KBM-7 (cell line): ENCODE results near the gene ZNF384.

Experiments
- DNase-seq: peaks from one replicate; pipeline ENCODE4 v3.0.0-alpha.2; 2015
- in situ Hi-C: fragments of 300-500 bp; cut with MboI; formaldehyde crosslinking; loops from 2 replicates; pipeline ENCODE4 v1.14.3; 2020; ENCODE audit warnings: low sequenced_read_pairs, low pct_unique_long_range_greater_than_20kb, mixed read lengths

Gene ZNF384

GRCh38 chr12:6664902-6665301 is 24.3 kb downstream of the ZNF384 start:
- in situ Hi-C loops, result no loop called here
- no peak for DNase-seq

GRCh38 chr12:6662906-6663742 is 26.1 kb downstream of the ZNF384 start, which contains the start of gene ING4:
TSS of gene ING4 (minus strand) at chr12:6663119. CDS start at chr12:6663101, 18 bp downstream.
- in situ Hi-C loops, result no loop called here
- peak; percentile 100 for DNase-seq

- in situ Hi-C loops, result no loop called here
- DNase-seq, result no peak
Measured at GRCh38 chr12:6662602-6662905, 26.6 kb downstream of the ZNF384 start.

GRCh38 chr12:6653987-6654386 is 35.2 kb downstream of the ZNF384 start:
- no peak for DNase-seq
- in situ Hi-C loops, result no loop called here

GRCh38 chr12:6653342-6653741 is 35.8 kb downstream of the ZNF384 start:
- in situ Hi-C loops, result no loop called here
- DNase-seq, result no peak

GRCh38 chr12:6652391-6652790 is 36.8 kb downstream of the ZNF384 start:
- in situ Hi-C loops, result no loop called here
- DNase-seq, result no peak

GRCh38 chr12:6650832-6651231 is 38.3 kb downstream of the ZNF384 start:
- in situ Hi-C loops, result no loop called here
- no peak for DNase-seq

- in situ Hi-C loops, result no loop called here
- no peak for DNase-seq
Measured at GRCh38 chr12:6647083-6647604, 42.0 kb downstream of the ZNF384 start, which contains the start of gene ACRBP. TSS of gene ACRBP (minus strand) at chr12:6647432. CDS start at chr12:6647366, 66 bp downstream.

GRCh38 chr12:6646276-6647082 is 42.7 kb downstream of the ZNF384 start:
- in situ Hi-C loops, result no loop called here
- DNase-seq, result no peak

GRCh38 chr12:6644903-6645302 is 44.3 kb downstream of the ZNF384 start:
- DNase-seq, result no peak
- in situ Hi-C loops, result no loop called here

- in situ Hi-C loops, result no loop called here
- DNase-seq, result peak; percentile 79
Measured at GRCh38 chr12:6644257-6644596, 44.9 kb downstream of the ZNF384 start.

GRCh38 chr12:6643569-6644256 is 45.5 kb downstream of the ZNF384 start:
- in situ Hi-C loops, result no loop called here
- DNase-seq, result no peak

- no peak for DNase-seq
- in situ Hi-C loops, result no loop called here
Measured at GRCh38 chr12:6641131-6641530, 48.0 kb downstream of the ZNF384 start.

- DNase-seq, result no peak
- in situ Hi-C loops, result no loop called here
Measured at GRCh38 chr12:6640497-6640896, 48.7 kb downstream of the ZNF384 start.

GRCh38 chr12:6639151-6639801 is 49.9 kb downstream of the ZNF384 start:
- no peak for DNase-seq
- in situ Hi-C loops, result no loop called here

- DNase-seq, result peak; percentile 68
- in situ Hi-C loops, result no loop called here
Measured at GRCh38 chr12:6638305-6638704, 50.9 kb downstream of the ZNF384 start.

- DNase-seq, result peak; percentile 57
- in situ Hi-C loops, result no loop called here
Measured at GRCh38 chr12:6635856-6636531, 53.2 kb downstream of the ZNF384 start, which contains the start of gene LPAR5. TSS of gene LPAR5 (minus strand) at chr12:6635959. CDS start at chr12:6621248, 14,711 bp downstream.

GRCh38 chr12:6635375-6635855 is 53.8 kb downstream of the ZNF384 start:
- peak; percentile 61 for DNase-seq
- in situ Hi-C loops, result no loop called here
